ENCODE data around the gene LRRC18. TPM values are rescaled to one million over a fixed set of nuclear protein-coding genes. Genes with fewer than 3 reads are reported as not detected.

The LRRC18 gene
- total and polyA plus RNA-seq, 4 donors = 1.8 to 4.5 (median 2.7) TPM

DNA sequence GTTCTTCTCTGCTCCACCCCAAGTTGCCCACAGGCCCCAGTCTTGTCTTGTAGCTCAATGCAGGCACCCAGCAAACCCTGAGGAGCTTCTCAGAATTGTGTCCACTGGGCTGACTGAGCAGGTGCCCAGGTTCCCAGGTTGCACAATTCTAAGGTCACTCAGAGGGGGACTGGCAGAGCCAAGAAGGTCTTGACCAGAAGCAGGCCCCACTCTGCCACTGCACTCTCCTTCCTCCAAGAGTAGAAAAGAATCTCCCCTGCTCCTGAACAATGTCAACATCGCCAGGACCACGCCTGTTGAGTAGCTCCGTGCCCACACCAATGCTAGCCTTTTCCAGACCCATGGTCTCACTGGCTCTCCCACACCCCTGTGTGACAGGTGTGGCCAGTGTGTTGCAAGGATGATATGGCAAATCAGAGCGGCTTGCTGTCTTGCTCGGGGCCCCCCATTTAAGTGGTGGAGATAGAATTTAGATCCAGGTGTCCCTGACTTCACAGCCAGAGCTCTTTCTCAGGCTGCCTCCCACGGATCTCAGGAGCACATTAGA is 577 bp downstream of the LRRC18 start:
- 71 to 77% methylated on average over 6 of the region's 6 CpGs for WGBS, 2 donors
- Histone ChIP-seq H3K27ac (ENCODE audit: low read depth in 1 of 2, low read length in 1 of 2) (no peak overlapping the region), H3K9ac (ENCODE audit: insufficient read depth in 1 of 2, low read length in 2 of 2) (no peak overlapping the region), H3K36me3 (ENCODE audit: control insufficient read depth in 4 of 4, insufficient read depth in 4 of 4, low read length in 4 of 4) (no peaks in the 10 kb centered on the region), H3K4me3 (no peak overlapping the region), H3K9me3 (ENCODE audit: control insufficient read depth in 4 of 4, insufficient read depth in 3 of 4, low read length in 3 of 4) (no peaks in the 10 kb centered on the region), H3K4me1 (ENCODE audit: control insufficient read depth in 5 of 5, insufficient read depth in 5 of 5, low read length in 5 of 5) (peaks cover 0 to 16% (median 4%) of the 10 kb centered on the region in 5 donors), H3K27me3 (ENCODE audit: control insufficient read depth in 3 of 3, insufficient read depth in 3 of 3, low read length in 2 of 3) (no peaks in the 10 kb centered on the region)
- TF ChIP-seq, protein P1, sequence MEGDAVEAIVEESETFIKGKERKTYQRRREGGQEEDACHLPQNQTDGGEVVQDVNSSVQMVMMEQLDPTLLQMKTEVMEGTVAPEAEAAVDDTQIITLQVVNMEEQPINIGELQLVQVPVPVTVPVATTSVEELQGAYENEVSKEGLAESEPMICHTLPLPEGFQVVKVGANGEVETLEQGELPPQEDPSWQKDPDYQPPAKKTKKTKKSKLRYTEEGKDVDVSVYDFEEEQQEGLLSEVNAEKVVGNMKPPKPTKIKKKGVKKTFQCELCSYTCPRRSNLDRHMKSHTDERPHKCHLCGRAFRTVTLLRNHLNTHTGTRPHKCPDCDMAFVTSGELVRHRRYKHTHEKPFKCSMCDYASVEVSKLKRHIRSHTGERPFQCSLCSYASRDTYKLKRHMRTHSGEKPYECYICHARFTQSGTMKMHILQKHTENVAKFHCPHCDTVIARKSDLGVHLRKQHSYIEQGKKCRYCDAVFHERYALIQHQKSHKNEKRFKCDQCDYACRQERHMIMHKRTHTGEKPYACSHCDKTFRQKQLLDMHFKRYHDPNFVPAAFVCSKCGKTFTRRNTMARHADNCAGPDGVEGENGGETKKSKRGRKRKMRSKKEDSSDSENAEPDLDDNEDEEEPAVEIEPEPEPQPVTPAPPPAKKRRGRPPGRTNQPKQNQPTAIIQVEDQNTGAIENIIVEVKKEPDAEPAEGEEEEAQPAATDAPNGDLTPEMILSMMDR (IDR thresholded peaks at IDR 0.05; ENCODE audit: control extremely low read depth, extremely low read depth) = no peak
- DNase-seq (no peak), ATAC-seq (ENCODE audit: insufficient read depth, low FRiP score) (no peak)

DNA sequence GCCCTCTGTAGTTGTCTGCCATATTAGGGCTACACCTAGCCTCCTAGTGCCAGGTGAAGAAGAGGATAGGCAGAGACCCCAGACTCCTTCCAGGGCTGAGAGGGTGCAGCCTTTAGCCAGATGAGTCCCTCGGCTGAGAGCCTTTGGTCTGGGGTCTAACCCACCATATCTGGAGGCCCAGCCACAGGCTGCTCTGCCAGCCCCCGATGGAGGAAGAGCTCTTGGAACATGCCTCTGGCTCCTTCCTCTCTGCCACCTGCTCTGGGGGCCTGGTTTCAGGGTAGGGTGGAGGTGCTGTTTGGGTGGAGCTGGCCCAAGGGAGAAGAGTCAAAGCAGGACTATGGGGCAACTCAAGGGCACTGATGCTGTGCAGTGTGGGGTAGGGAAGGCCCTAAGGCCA is 1.4 kb downstream of the LRRC18 start:
- Histone ChIP-seq H3K4me3 (no peak overlapping the region), H3K9ac (ENCODE audit: insufficient read depth in 1 of 2, low read length in 2 of 2) (no peak overlapping the region), H3K36me3 (ENCODE audit: control insufficient read depth in 4 of 4, insufficient read depth in 4 of 4, low read length in 4 of 4) (no peaks in the 10 kb centered on the region), H3K9me3 (ENCODE audit: control insufficient read depth in 4 of 4, insufficient read depth in 3 of 4, low read length in 3 of 4) (no peaks in the 10 kb centered on the region), H3K27ac (ENCODE audit: low read depth in 1 of 2, low read length in 1 of 2) (no peak overlapping the region), H3K27me3 (ENCODE audit: control insufficient read depth in 3 of 3, insufficient read depth in 3 of 3, low read length in 2 of 3) (no peaks in the 10 kb centered on the region), H3K4me1 (ENCODE audit: control insufficient read depth in 5 of 5, insufficient read depth in 5 of 5, low read length in 5 of 5) (peaks cover 0 to 18% (median 4%) of the 10 kb centered on the region in 5 donors)
- 80 to 88% methylated on average over 2 of the region's 2 CpGs for WGBS, 2 donors
- ATAC-seq (ENCODE audit: insufficient read depth, low FRiP score) (no peak), DNase-seq (no peak)
- TF ChIP-seq, protein P1 (IDR thresholded peaks at IDR 0.05; ENCODE audit: control extremely low read depth, extremely low read depth) = no peak

DNA sequence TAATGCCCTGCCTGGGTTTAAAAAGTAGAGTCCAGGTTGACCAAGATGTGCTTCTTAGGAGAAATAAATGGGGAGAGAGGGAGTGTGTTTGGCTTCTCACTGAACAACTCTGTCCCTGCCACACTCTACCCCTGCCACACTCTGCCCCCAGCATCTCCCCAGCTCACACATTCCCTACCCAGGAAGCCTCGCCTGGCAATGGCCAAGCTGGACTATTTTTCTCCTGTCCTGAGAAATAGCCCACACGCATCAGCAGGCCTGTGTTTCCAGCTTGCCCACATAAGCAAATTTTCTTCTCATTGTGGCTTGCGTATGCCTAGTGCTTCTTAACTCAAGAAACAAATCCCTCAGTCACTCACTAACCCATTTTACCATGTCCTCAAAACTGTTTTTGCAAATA is 1.8 kb downstream of the LRRC18 start:
- no peak overlapping the region for H3K27ac ChIP-seq (ENCODE audit: low read depth in 1 of 2, low read length in 1 of 2)
- DNase-seq (no peak), ATAC-seq (ENCODE audit: insufficient read depth, low FRiP score) (no peak)
- H3K9ac ChIP-seq (ENCODE audit: insufficient read depth in 1 of 2, low read length in 2 of 2) = no peak overlapping the region
- 90 to 99% methylated on average over 3 of the region's 3 CpGs for WGBS, 2 donors
- TF ChIP-seq, protein P1 (IDR thresholded peaks at IDR 0.05; ENCODE audit: control extremely low read depth, extremely low read depth) = no peak
- no peaks in the 10 kb centered on the region for H3K36me3 ChIP-seq (ENCODE audit: control insufficient read depth in 4 of 4, insufficient read depth in 4 of 4, low read length in 4 of 4)
- H3K4me3 ChIP-seq = no peak overlapping the region
- no peaks in the 10 kb centered on the region for H3K27me3 ChIP-seq (ENCODE audit: control insufficient read depth in 3 of 3, insufficient read depth in 3 of 3, low read length in 2 of 3)
- H3K9me3 ChIP-seq (ENCODE audit: control insufficient read depth in 4 of 4, insufficient read depth in 3 of 4, low read length in 3 of 4) = no peaks in the 10 kb centered on the region
- H3K4me1 ChIP-seq (ENCODE audit: control insufficient read depth in 5 of 5, insufficient read depth in 5 of 5, low read length in 5 of 5) = peaks cover 0 to 18% (median 4%) of the 10 kb centered on the region in 5 donors

DNA sequence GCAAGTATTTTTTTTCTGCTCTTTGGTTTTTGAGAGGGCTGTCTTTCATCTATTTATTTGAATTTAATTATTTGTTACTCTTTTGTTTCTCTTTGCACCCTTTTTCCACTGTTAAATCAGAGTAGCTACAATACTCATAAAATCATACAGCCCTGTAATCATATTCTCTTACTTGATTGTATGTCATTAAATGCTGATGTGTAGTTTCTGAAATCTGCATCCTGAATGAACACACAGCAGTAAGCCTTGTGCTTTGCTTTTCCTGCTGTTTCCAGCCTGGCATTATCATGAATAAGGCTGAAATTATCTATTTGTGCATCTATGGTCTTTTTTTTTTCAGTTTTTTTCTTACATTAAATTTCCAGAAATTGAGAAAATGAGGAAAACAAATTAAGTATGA is 4.1 kb downstream of the LRRC18 start:
- H3K27ac ChIP-seq (ENCODE audit: low read depth in 1 of 2, low read length in 1 of 2) = no peak overlapping the region
- TF ChIP-seq, protein P1 (IDR thresholded peaks at IDR 0.05; ENCODE audit: control extremely low read depth, extremely low read depth) = no peak
- H3K4me1 ChIP-seq (ENCODE audit: control insufficient read depth in 5 of 5, insufficient read depth in 5 of 5, low read length in 5 of 5) = peaks cover 0 to 29% (median 7%) of the 10 kb centered on the region in 5 donors
- ATAC-seq (ENCODE audit: insufficient read depth, low FRiP score) = no peak
- no peaks in the 10 kb centered on the region for H3K27me3 ChIP-seq (ENCODE audit: control insufficient read depth in 3 of 3, insufficient read depth in 3 of 3, low read length in 2 of 3)
- H3K36me3 ChIP-seq (ENCODE audit: control insufficient read depth in 4 of 4, insufficient read depth in 4 of 4, low read length in 4 of 4) = no peaks in the 10 kb centered on the region
- H3K9ac ChIP-seq (ENCODE audit: insufficient read depth in 1 of 2, low read length in 2 of 2) = peak overlapping the region in 1 of 2 donors; percentile 1
- DNase-seq = no peak
- no peaks in the 10 kb centered on the region for H3K9me3 ChIP-seq (ENCODE audit: control insufficient read depth in 4 of 4, insufficient read depth in 3 of 4, low read length in 3 of 4)
- no peak overlapping the region for H3K4me3 ChIP-seq
